Transverse colon (tissue), 4 donors: ENCODE data around the gene TMEM229B.

Experiments used
- CTCF ChIP-seq, 5 experiments: fragments of 200-600 bp in 3 of 5; fragments of 450-650 bp in 2 of 5; sonication (generic) in 3 of 5; IDR thresholded peaks; 1 replicate in 2 of 5; 2 replicates in 3 of 5; pipeline ENCODE4 v1.5.1; 2016 to 2017; ENCODE audit warnings: antibody characterized with exemption in 5 of 5, inconsistent platforms in 3 of 5, mild to moderate bottlenecking in 2 of 5, moderate library complexity in 1 of 5
- POLR2A ChIP-seq: fragments of 450-650 bp; IDR thresholded peaks from one replicate; pipeline ENCODE4 v1.6.1; 2016; ENCODE audit warnings: antibody characterized with exemption, mild to moderate bottlenecking, moderate library complexity
- POLR2AphosphoS5 ChIP-seq, 3 donors: sonication (generic); formaldehyde crosslinking; IDR thresholded peaks; one replicate each; pipeline ENCODE4 v1.6.1; 2016; ENCODE audit warnings: antibody characterized with exemption in 3 of 3

GRCh38 chr14:67523764-67524633, 35.5 kb upstream of the TMEM229B start:
- no peak for TF ChIP-seq CTCF (IDR thresholded peaks at IDR 0.05)
- no peak for TF ChIP-seq POLR2A
- no peak for TF ChIP-seq POLR2AphosphoS5 (IDR thresholded peaks at IDR 0.05)
